GM23248 (cell line): ENCODE results near the gene CDC37. TPM values are rescaled to one million over a fixed set of nuclear protein-coding genes. Genes with fewer than 3 reads are reported as not detected.

ENCODE experiments used
- DNase-seq: peaks from one replicate; pipeline ENCODE4 v3.0.0-alpha.2; 2015
- H2AFZ ChIP-seq: fragments of 200-600 bp; sonication (generic); 2 replicates; pipeline ENCODE4 v1.6.1; 2016; ENCODE audit warnings: antibody characterized with exemption
- H3F3A ChIP-seq: fragments of 200-600 bp; sonication (generic); 2 replicates; pipeline ENCODE4 v1.6.1; 2016; ENCODE audit warnings: mild to moderate bottlenecking, antibody characterized with exemption, mixed run types; ENCODE audit not compliant: insufficient read depth
- H3K27ac ChIP-seq: fragments of 200-600 bp; sonication (generic); 2 replicates; pipeline ENCODE4 v1.5.1; 2016; ENCODE audit warnings: mild to moderate bottlenecking
- H3K27me3 ChIP-seq: fragments of 200-600 bp; sonication (generic); replicated peaks from 2 replicates; pipeline ENCODE4 v1.6.1; 2016; ENCODE audit warnings: mild to moderate bottlenecking; ENCODE audit not compliant: insufficient read depth
- H3K36me3 ChIP-seq: fragments of 200-600 bp; sonication (generic); 2 replicates; pipeline ENCODE4 v1.6.1; 2016; ENCODE audit warnings: low read depth, mild to moderate bottlenecking
- H3K4me1 ChIP-seq: fragments of 200-600 bp; sonication (generic); 2 replicates; pipeline ENCODE4 v1.6.1; 2016; ENCODE audit warnings: mild to moderate bottlenecking; ENCODE audit not compliant: insufficient read depth
- H3K4me2 ChIP-seq: fragments of 200-600 bp; sonication (generic); one replicate; pipeline ENCODE4 v1.6.1; 2016; ENCODE audit warnings: mild to moderate bottlenecking; ENCODE audit not compliant: unreplicated experiment
- H3K4me3 ChIP-seq: fragments of 200-600 bp; sonication (generic); 2 replicates; pipeline ENCODE4 v1.5.1; 2016; ENCODE audit warnings: mild to moderate bottlenecking
- H3K79me2 ChIP-seq: fragments of 200-600 bp; sonication (generic); 2 replicates; pipeline ENCODE4 v1.6.1; 2016; ENCODE audit warnings: mild to moderate bottlenecking; ENCODE audit not compliant: insufficient read depth
- H3K9ac ChIP-seq: fragments of 200-600 bp; sonication (generic); 2 replicates; pipeline ENCODE4 v1.6.1; 2016; ENCODE audit warnings: mild to moderate bottlenecking
- H3K9me2 ChIP-seq: fragments of 200-600 bp; sonication (generic); 2 replicates; pipeline ENCODE4 v1.6.1; 2016; ENCODE audit warnings: mixed run types, mild to moderate bottlenecking, moderate library complexity; ENCODE audit not compliant: insufficient read depth
- H3K9me3 ChIP-seq: fragments of 200-600 bp; sonication (generic); one replicate; pipeline ENCODE4 v1.6.1; 2017; ENCODE audit warnings: low read depth
- H4K20me1 ChIP-seq: fragments of 200-600 bp; sonication (generic); 2 replicates; pipeline ENCODE4 v1.6.0; 2016; ENCODE audit not compliant: insufficient read depth
- EZH2 ChIP-seq: fragments of 200-600 bp; sonication (generic); IDR thresholded peaks from 2 replicates; pipeline ENCODE4 v1.6.1; 2018; ENCODE audit warnings: antibody characterized with exemption, mild to moderate bottlenecking; ENCODE audit not compliant: insufficient read depth, poor library complexity, severe bottlenecking
- EZH2phosphoT487 ChIP-seq: fragments of 200-600 bp; sonication (generic); IDR thresholded peaks from 2 replicates; pipeline ENCODE4 v1.6.1; 2018; ENCODE audit warnings: antibody characterized with exemption, moderate library complexity, mild to moderate bottlenecking, low read depth; ENCODE audit not compliant: insufficient read depth
- WGBS, 2 experiments: methylation state at CpG; one replicate each; pipeline ENCODE4 v1.1.6; 2015 to 2017; ENCODE audit warnings: low lambda C conversion rate in 2 of 2, low coverage in 1 of 2; ENCODE audit errors: missing lambda C conversion rate in 2 of 2; 5-methylcytosine and 5-hydroxymethylcytosine counted together
- in situ Hi-C: fragments of 300-500 bp; cut with MboI; formaldehyde crosslinking; loops from 2 replicates; pipeline ENCODE4 v1.15.0; 2020
- microRNA counts: library from miRNA; unstranded; fragments of <30 nt; microRNA quantifications from one replicate; lab custom pipeline; 2016
- microRNA-seq: library from miRNA; unstranded; fragments of <30 nt; microRNA quantifications from one replicate; pipeline ENCODE4, GENCODE V29; 2016; ENCODE audit warnings: borderline number of aligned reads
- polyA plus RNA-seq: library from polyadenylated mRNA; unstranded; fragments of >200 nt; fragmentation: Nextera tagmentation; extraction: Ambion mirVana; gene quantifications from 2 replicates; pipeline ENCODE4 v1.2.1, GENCODE V29; 2016
- total RNA-seq: library from RNA; depleted of rRNA; stranded (reverse); fragments of >200 nt; shearing (Covaris generic); gene quantifications from 2 replicates; pipeline ENCODE4 v1.2.3, GENCODE V29; 2014; rRNA removed

CDC37 gene
- total and polyA plus RNA-seq, 2 experiments from 2014 or later = 291 to 301 TPM

- Histone ChIP-seq H3K4me1 (peaks cover 7% of the 10 kb centered on the region; the same call in 1 of the 2 replicates), H3K9ac (no peak overlapping the region), H4K20me1 (no peaks in the 10 kb centered on the region), H3K9me2 (no peaks in the 10 kb centered on the region), H3K27me3 (no peaks in the 10 kb centered on the region), H3K9me3 (no peaks in the 10 kb centered on the region), H3K27ac (no peak overlapping the region), H3K4me3 (no peak overlapping the region), H3K4me2 (no peak overlapping the region), H3K36me3 (no peaks in the 10 kb centered on the region), H3F3A (peaks cover 4% of the 10 kb centered on the region; the same call in 1 of the 2 replicates), H2AFZ (no peak overlapping the region), H3K79me2 (no peaks in the 10 kb centered on the region)
- no peak for DNase-seq
- in situ Hi-C loops = no loop called here
- TF ChIP-seq EZH2phosphoT487 = no peak
- TF ChIP-seq EZH2 = no peak
- 68 to 82% methylated on average over 2 of the region's 2 CpGs for WGBS, 2 experiments
Measured at GRCh38 chr19:10343495-10343894, 59.8 kb downstream of the CDC37 start.

MicroRNAs encoded within 50 kb of the gene (microRNA counts, 767-probe panel; counts per million panel counts)
- 447 counts per million, percentile 86 among the panel's probes with 10 or more counts for microRNA hsa-miR-1181 (lab: Ali Mortazavi, UCI)

Small RNA genes lying within 50 kb of the gene (microRNA-seq; reads per million reads assigned to microRNA genes)
- not detected for gene MIR1181

Other genes starting within 250 kb of the CDC37 start
- 32.5 and 57.5 TPM in 2 replicates for gene DNMT1, start 208.6 kb downstream of the CDC37 start, total RNA-seq
- 91.8 and 101 TPM in 2 replicates for gene DNMT1, start 208.6 kb downstream of the CDC37 start, polyA plus RNA-seq
- gene S1PR2, start 172.2 kb downstream of the CDC37 start, total RNA-seq = 20.3 and 24.9 TPM in 2 replicates
- gene S1PR2, start 172.2 kb downstream of the CDC37 start, polyA plus RNA-seq = 35.1 and 35.4 TPM in 2 replicates
- 101 and 103 TPM in 2 replicates for gene MRPL4, start 151.3 kb downstream of the CDC37 start, total RNA-seq
- gene MRPL4, start 151.3 kb downstream of the CDC37 start, polyA plus RNA-seq = 71.6 and 73.9 TPM in 2 replicates
- gene ICAM1, start 132.4 kb downstream of the CDC37 start, total RNA-seq = 21.6 and 22.3 TPM in 2 replicates
- gene ICAM1, start 132.4 kb downstream of the CDC37 start, polyA plus RNA-seq = 23.6 and 24.4 TPM in 2 replicates
- 1.1 and 3.7 TPM in 2 replicates for gene ICAM4, start 116.6 kb downstream of the CDC37 start, total RNA-seq
- gene ICAM4, start 116.6 kb downstream of the CDC37 start, polyA plus RNA-seq = 0.44 and 1.3 TPM in 2 replicates
- gene ICAM5, start 113.6 kb downstream of the CDC37 start, total RNA-seq = 45.4 and 48.7 TPM in 2 replicates
- 8.8 and 9.8 TPM in 2 replicates for gene ICAM5, start 113.6 kb downstream of the CDC37 start, polyA plus RNA-seq
- gene ZGLP1, start 93.7 kb downstream of the CDC37 start, total RNA-seq = 1.8 and 2.5 TPM in 2 replicates
- gene ZGLP1, start 93.7 kb downstream of the CDC37 start, polyA plus RNA-seq = 1.4 and 1.8 TPM in 2 replicates
- gene FDX2, start 87.5 kb downstream of the CDC37 start, total RNA-seq = 46.6 and 50.2 TPM in 2 replicates
- gene FDX2, start 87.5 kb downstream of the CDC37 start, polyA plus RNA-seq = 48.9 and 49.2 TPM in 2 replicates
- 23.0 and 27.1 TPM in 2 replicates for gene RAVER1, start 70.0 kb downstream of the CDC37 start, total RNA-seq
- gene RAVER1, start 70.0 kb downstream of the CDC37 start, polyA plus RNA-seq = 28.7 and 29.2 TPM in 2 replicates
- 3.4 and 8.6 TPM in 2 replicates for gene ICAM3, start 63.9 kb downstream of the CDC37 start, total RNA-seq
- 23.1 and 23.4 TPM in 2 replicates for gene ICAM3, start 63.9 kb downstream of the CDC37 start, polyA plus RNA-seq
- 64.1 and 85.5 TPM in 2 replicates for gene TYK2, start 23.0 kb downstream of the CDC37 start, total RNA-seq
- gene TYK2, start 23.0 kb downstream of the CDC37 start, polyA plus RNA-seq = 54.3 and 60.4 TPM in 2 replicates
- gene PDE4A, start 17.0 kb upstream of the CDC37 start, total RNA-seq = 2.4 and 4.7 TPM in 2 replicates
- gene PDE4A, start 17.0 kb upstream of the CDC37 start, polyA plus RNA-seq = 15.9 and 17.4 TPM in 2 replicates
- gene KEAP1, start 99.8 kb upstream of the CDC37 start, total RNA-seq = 93.2 and 99.5 TPM in 2 replicates
- 74.4 and 81.5 TPM in 2 replicates for gene KEAP1, start 99.8 kb upstream of the CDC37 start, polyA plus RNA-seq
- 1.8 and 3.3 TPM in 2 replicates for gene S1PR5, start 113.9 kb upstream of the CDC37 start, total RNA-seq
- gene S1PR5, start 113.9 kb upstream of the CDC37 start, polyA plus RNA-seq = 1.2 and 1.6 TPM in 2 replicates
- gene ATG4D, start 140.4 kb upstream of the CDC37 start, total RNA-seq = 12.4 and 18.0 TPM in 2 replicates
- gene ATG4D, start 140.4 kb upstream of the CDC37 start, polyA plus RNA-seq = 6.2 and 6.3 TPM in 2 replicates
- gene KRI1, start 162.5 kb upstream of the CDC37 start, total RNA-seq = 10.5 and 11.3 TPM in 2 replicates
- 14.9 and 15.1 TPM in 2 replicates for gene KRI1, start 162.5 kb upstream of the CDC37 start, polyA plus RNA-seq
- 7.8 and 8.5 TPM in 2 replicates for gene CDKN2D, start 165.4 kb upstream of the CDC37 start, total RNA-seq
- gene CDKN2D, start 165.4 kb upstream of the CDC37 start, polyA plus RNA-seq = 10.7 and 11.7 TPM in 2 replicates
- not detected in 2 replicates for gene AP1M2, start 183.8 kb upstream of the CDC37 start, total RNA-seq
- gene AP1M2, start 183.8 kb upstream of the CDC37 start, polyA plus RNA-seq = not detected in 2 replicates
- 17.4 and 41.1 TPM in 2 replicates for gene SLC44A2, start 222.0 kb upstream of the CDC37 start, total RNA-seq
- 44.5 and 48.6 TPM in 2 replicates for gene SLC44A2, start 222.0 kb upstream of the CDC37 start, polyA plus RNA-seq